OCI-LY1 (cell line): ENCODE measurements around the gene PRKCE.

Source experiments
- H2AFZ ChIP-seq: fragments of 200-600 bp; sonication (generic), shearing (Covaris generic); 2 replicates; pipeline ENCODE4 v1.6.0; 2014; ENCODE audit warnings: antibody characterized with exemption, mild to moderate bottlenecking, low read length
- H3F3A ChIP-seq: fragments of 200-600 bp; sonication (generic), shearing (Covaris generic); 2 replicates; pipeline ENCODE4 v1.6.0; 2014; ENCODE audit warnings: mild to moderate bottlenecking, antibody characterized with exemption, low read length, moderate library complexity; ENCODE audit not compliant: insufficient read depth
- H3K27ac ChIP-seq: fragments of 200-600 bp; sonication (generic); 2 replicates; pipeline ENCODE4 v1.5.1; 2014; ENCODE audit warnings: low read length, mixed run types, mild to moderate bottlenecking, low read depth; ENCODE audit not compliant: poor library complexity, severe bottlenecking
- H3K27me3 ChIP-seq: fragments of 200-600 bp; sonication (generic); 2 replicates; pipeline ENCODE4 v1.6.0; 2014; ENCODE audit warnings: antibody characterized with exemption, mild to moderate bottlenecking, low read length, moderate library complexity; ENCODE audit not compliant: insufficient read depth
- H3K36me3 ChIP-seq: fragments of 200-600 bp; sonication (generic); 2 replicates; pipeline ENCODE4 v1.6.1; 2014; ENCODE audit warnings: mild to moderate bottlenecking, antibody characterized with exemption, low read length, moderate library complexity, mixed read lengths; ENCODE audit not compliant: insufficient read depth
- H3K4me1 ChIP-seq: fragments of 200-600 bp; sonication (generic); 2 replicates; pipeline ENCODE4 v1.5.1; 2014; ENCODE audit warnings: mild to moderate bottlenecking, low read length, moderate library complexity; ENCODE audit not compliant: insufficient read depth, severe bottlenecking
- H3K4me2 ChIP-seq: fragments of 200-600 bp; sonication (generic), shearing (Covaris generic); 2 replicates; pipeline ENCODE4 v1.6.1; 2014; ENCODE audit warnings: low read length
- H3K4me3 ChIP-seq: fragments of 200-600 bp; sonication (generic); 2 replicates; pipeline ENCODE4 v1.5.1; 2014; ENCODE audit warnings: low read length, low read depth, mild to moderate bottlenecking, mixed read lengths; ENCODE audit not compliant: poor library complexity, severe bottlenecking
- H3K79me2 ChIP-seq: fragments of 200-600 bp; shearing (Covaris generic); 2 replicates; pipeline ENCODE4 v1.6.1; 2016; ENCODE audit warnings: mixed run types, low read length, mixed read lengths; ENCODE audit not compliant: insufficient read depth
- H3K9ac ChIP-seq: fragments of 200-600 bp; sonication (generic), shearing (Covaris generic); 2 replicates; pipeline ENCODE4 v1.6.1; 2014; ENCODE audit warnings: mild to moderate bottlenecking, low read length, mixed read lengths
- H3K9me2 ChIP-seq: fragments of 200-600 bp; sonication (generic), shearing (Covaris generic); 2 replicates; pipeline ENCODE4 v1.6.1; 2014; ENCODE audit warnings: low read depth, mild to moderate bottlenecking, low read length, mixed read lengths
- H3K9me3 ChIP-seq: fragments of 200-600 bp; shearing (Covaris generic); 2 replicates; pipeline ENCODE4 v1.6.1; 2014; ENCODE audit warnings: low read length, mixed read lengths
- H4K20me1 ChIP-seq: fragments of 200-600 bp; sonication (generic), shearing (Covaris generic); 2 replicates; pipeline ENCODE4 v1.6.0; 2016; ENCODE audit warnings: mild to moderate bottlenecking, low read length; ENCODE audit not compliant: insufficient read depth
- EZH2 ChIP-seq: fragments of 200-600 bp; sonication (generic), shearing (Covaris generic); IDR thresholded peaks from 2 replicates; pipeline ENCODE4 v1.8.0; 2017; ENCODE audit warnings: borderline replicate concordance, mixed run types, mild to moderate bottlenecking, antibody characterized with exemption, low read length, moderate library complexity, mixed read lengths
- TF ChIP-seq, protein P1 (sequence below): fragments of 200-600 bp; sonication (generic), shearing (Covaris generic); IDR thresholded peaks from 2 replicates; pipeline ENCODE4 v1.5.1; 2017; ENCODE audit warnings: mild to moderate bottlenecking, antibody characterized with exemption, low read length, moderate library complexity, mixed read lengths

The PRKCE gene

GRCh38 chr2:45770811-45771210 is 119.3 kb downstream of the PRKCE start:
- H3F3A ChIP-seq, result no peaks in the 10 kb centered on the region
- H3K27ac ChIP-seq, result peak overlapping the region; percentile 28
- H3K27me3 ChIP-seq, result no peaks in the 10 kb centered on the region
- H3K4me2 ChIP-seq, result no peak overlapping the region
- TF ChIP-seq, protein P1, sequence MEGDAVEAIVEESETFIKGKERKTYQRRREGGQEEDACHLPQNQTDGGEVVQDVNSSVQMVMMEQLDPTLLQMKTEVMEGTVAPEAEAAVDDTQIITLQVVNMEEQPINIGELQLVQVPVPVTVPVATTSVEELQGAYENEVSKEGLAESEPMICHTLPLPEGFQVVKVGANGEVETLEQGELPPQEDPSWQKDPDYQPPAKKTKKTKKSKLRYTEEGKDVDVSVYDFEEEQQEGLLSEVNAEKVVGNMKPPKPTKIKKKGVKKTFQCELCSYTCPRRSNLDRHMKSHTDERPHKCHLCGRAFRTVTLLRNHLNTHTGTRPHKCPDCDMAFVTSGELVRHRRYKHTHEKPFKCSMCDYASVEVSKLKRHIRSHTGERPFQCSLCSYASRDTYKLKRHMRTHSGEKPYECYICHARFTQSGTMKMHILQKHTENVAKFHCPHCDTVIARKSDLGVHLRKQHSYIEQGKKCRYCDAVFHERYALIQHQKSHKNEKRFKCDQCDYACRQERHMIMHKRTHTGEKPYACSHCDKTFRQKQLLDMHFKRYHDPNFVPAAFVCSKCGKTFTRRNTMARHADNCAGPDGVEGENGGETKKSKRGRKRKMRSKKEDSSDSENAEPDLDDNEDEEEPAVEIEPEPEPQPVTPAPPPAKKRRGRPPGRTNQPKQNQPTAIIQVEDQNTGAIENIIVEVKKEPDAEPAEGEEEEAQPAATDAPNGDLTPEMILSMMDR, result no peak
- TF ChIP-seq EZH2, result no peak
- peaks cover 48% of the 10 kb centered on the region for H3K4me1 ChIP-seq
- H3K9me3 ChIP-seq, result no peaks in the 10 kb centered on the region
- H3K79me2 ChIP-seq, result no peaks in the 10 kb centered on the region
- H3K9me2 ChIP-seq, result no peaks in the 10 kb centered on the region
- no peak overlapping the region for H3K9ac ChIP-seq
- H2AFZ ChIP-seq, result no peak overlapping the region
- no peaks in the 10 kb centered on the region for H4K20me1 ChIP-seq
- no peaks in the 10 kb centered on the region for H3K36me3 ChIP-seq
- no peak overlapping the region for H3K4me3 ChIP-seq

DNA sequence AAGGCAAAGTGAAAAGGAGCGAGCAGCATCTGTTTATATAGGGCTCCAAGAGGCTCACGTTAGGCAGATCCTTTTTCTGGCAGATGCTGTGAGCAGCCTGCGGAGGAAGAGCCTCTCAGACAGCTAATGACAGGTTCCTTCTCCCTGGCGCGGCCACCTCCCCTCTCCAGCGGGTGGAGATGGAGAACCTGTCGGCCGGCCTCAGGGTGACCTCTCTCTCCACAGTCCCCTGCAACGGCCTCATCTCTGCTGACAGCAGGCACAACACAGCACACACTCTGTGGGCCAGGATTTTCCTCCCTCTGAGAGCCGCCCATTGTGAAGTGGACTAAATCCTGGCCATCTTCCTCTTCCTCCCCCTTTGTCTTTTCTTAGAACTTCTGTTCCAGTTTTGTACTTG is 119.8 kb downstream of the PRKCE start:
- Histone ChIP-seq H3K9ac (no peak overlapping the region), H3K36me3 (no peaks in the 10 kb centered on the region), H3K27me3 (no peaks in the 10 kb centered on the region), H3K79me2 (no peaks in the 10 kb centered on the region), H2AFZ (no peak overlapping the region), H3F3A (no peaks in the 10 kb centered on the region), H3K4me2 (no peak overlapping the region), H3K9me2 (no peaks in the 10 kb centered on the region), H3K9me3 (no peaks in the 10 kb centered on the region), H4K20me1 (no peaks in the 10 kb centered on the region), H3K27ac (peak overlapping the region; percentile 28), H3K4me1 (peaks cover 52% of the 10 kb centered on the region), H3K4me3 (no peak overlapping the region)
- TF ChIP-seq, protein P1, result no peak
- no peak for TF ChIP-seq EZH2

- Histone ChIP-seq H3K79me2 (no peaks in the 10 kb centered on the region), H2AFZ (no peak overlapping the region), H3K27me3 (no peaks in the 10 kb centered on the region), H4K20me1 (no peaks in the 10 kb centered on the region), H3K9ac (no peak overlapping the region), H3K4me3 (no peak overlapping the region), H3K36me3 (no peaks in the 10 kb centered on the region), H3K9me3 (no peaks in the 10 kb centered on the region), H3K4me1 (peaks cover 56% of the 10 kb centered on the region), H3K9me2 (no peaks in the 10 kb centered on the region), H3F3A (no peaks in the 10 kb centered on the region), H3K27ac (no peak overlapping the region), H3K4me2 (no peak overlapping the region)
- TF ChIP-seq, protein P1, result no peak
- TF ChIP-seq EZH2, result no peak
Measured at GRCh38 chr2:45772038-45772437, 120.6 kb downstream of the PRKCE start.
